Activated CD4-positive, alpha-beta T cell treated with anti-CD3 and anti-CD28 coated beads for 4 hours (primary cell): Measurements from ENCODE around the gene ENOPH1.
A peak's percentile ranks its signal among the peaks of the same experiment; 100 is the strongest.
"Not testable (repeated sequence)": the region's sequence is repeated elsewhere in the genome, so short reads cannot be mapped to it uniquely, and the experiment has no call there.

Source experiments
- DNase-seq, 2 donors: peaks; one replicate each; pipeline ENCODE4 v3.0.0-alpha.2; 2020

The ENOPH1 gene

DNA sequence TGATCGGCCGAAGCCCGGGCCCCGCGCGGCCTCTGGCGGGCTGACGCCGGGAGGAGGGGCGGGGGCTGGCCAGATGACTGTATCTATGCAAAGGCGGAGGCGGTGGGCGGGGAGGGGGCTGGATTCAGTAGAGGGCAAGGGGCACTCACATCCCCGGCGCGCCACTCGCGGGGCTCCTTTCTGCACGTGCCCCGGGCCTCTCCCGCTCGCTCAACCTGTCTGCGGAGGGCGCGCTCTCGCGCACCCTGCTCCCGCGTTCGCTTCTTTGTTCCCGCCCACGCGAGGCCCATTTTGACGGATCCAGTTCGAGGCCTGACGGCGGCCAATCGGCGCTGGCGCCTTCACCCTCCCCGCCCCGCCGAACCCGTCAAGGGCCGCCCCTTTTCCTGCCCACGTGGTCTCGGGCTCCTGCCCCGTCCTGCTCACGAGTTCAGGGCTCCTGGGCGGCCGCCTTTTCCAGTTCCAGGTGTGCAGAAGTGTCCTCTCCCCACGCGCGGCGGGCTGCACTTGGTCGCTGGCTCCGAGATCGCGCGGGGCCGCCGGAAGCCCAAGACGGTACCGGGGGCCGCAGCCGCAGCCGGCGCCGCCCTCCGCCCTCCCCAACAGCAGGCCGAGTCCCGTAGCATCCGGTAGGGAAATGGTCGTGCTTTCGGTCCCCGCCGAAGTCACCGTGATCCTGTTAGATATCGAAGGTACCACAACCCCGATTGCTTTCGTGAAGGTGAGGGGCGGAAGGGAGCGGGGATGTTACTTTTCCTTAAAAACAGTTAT is at the start of gene ENOPH1, which contains the start of gene HNRNPDL:
ENOPH1 (plus strand) TSS at position 398 of the 771 bp plus-strand sequence; CDS start at position 638, 240 bp downstream.
HNRNPDL (minus strand) TSS at position 270 of the 771 bp plus-strand sequence. CDS start 772 bp downstream, outside the sequence.
- peak; percentile 99 for DNase-seq

DNA sequence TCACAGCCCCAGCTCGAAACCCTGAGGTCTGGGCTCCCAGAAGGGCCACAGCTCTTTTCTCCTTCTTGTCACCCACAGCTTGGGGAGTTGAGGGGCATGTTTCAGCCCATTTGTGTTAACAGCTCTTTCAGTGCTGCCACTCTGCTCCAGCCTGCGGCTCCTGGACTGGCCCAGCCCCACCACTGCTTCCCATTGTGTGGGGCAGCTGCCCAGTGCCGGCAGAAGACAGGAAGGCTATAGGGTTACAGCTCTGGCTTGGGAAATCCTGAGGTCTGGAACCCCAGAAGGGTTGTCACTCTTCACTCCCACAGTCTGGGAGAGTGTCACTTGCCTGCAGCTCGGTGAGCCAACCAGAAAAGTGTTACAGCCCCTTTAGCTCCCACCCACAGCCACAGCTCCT is 49.6 kb upstream of the ENOPH1 start:
- DNase-seq = no peak

DNA sequence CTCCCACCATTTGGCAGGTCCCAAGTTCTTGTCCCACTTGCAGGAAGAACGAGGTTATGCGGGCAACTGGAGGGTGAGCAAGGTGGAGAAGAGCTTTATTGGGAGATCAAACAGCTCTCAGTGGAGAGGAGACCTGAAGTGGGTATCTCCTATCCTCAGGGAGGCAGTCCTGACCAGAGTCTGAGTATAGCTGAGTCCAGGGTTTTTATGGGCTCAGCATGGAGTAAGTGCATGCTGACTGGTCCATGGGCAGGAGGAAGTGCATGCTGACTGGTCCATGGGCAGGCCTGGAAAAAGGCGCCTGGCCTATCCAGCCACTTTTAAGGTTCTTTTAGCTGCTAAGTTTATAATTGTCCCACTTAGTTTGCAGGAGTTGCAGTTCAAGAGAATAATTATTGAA is 49.2 kb upstream of the ENOPH1 start:
- no peak for DNase-seq

DNA sequence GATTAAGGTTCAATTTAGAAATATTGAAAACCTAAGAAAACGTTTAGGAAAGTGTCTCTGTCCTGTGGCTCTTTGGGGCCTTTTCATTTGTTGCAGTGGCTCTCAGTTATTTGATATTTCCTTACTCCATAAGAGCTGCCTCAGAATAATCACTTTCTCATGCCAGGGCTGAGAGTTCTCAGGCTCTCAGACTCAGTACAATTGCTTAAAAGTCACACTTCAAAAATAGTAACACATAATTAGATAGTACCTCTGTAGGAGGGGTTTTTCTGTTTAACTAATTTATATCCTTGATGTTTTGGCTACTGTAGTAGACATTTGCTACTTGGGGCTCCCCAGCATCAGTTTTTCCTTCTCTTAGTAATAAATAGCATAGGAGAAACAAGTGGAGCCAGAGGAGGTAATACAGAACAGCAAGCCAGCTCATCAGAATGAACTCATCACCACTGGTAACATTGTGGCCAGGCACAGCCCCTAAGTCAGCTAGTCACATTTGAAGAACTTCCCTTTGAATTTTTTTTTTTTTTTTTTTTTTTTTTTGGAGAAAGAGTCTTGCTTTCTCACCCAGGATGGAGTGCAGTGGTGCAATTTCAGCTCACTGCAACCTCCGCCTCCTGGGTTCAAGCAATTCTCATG is 48.6 kb upstream of the ENOPH1 start:
- DNase-seq = no peak

DNA sequence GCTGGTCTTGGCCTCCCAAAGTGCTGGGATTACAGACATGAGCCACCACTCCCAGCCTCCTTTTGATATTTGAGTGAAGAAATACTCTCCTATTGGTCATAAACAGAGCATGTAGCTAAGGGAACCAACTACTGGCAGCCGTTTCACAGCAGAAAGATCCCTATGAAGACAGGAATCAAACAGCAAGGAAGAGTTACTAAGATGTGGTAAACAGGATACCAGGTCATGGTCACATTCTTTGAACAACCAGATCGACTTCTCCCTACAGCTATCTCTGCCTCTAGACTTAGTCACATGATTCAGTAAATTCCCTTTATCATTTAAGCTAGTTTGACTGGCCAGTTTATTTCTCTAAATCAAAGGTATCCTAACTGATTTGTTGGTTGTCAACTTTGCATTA is 47.6 kb upstream of the ENOPH1 start:
- DNase-seq = no peak

DNA sequence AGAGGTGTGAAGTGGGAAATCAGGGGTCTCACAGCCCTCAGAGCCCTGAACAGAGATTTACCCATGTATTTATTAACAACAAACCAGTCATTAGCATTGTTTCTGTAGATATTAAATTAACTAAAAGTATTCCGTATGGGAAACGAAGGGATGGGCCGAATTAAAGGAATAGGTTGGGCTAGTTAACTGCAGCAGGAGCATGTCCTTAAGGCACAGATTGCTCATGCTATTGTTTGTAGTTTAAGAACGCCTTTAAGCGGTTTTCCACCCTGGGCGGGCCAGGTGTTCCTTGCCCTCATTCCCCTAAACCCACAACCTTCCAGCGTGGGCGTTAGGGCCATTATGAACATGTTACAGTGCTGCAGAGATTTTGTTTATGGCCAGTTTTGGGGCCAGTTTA is 44.1 kb upstream of the ENOPH1 start:
- not testable (repeated sequence) for DNase-seq

DNA sequence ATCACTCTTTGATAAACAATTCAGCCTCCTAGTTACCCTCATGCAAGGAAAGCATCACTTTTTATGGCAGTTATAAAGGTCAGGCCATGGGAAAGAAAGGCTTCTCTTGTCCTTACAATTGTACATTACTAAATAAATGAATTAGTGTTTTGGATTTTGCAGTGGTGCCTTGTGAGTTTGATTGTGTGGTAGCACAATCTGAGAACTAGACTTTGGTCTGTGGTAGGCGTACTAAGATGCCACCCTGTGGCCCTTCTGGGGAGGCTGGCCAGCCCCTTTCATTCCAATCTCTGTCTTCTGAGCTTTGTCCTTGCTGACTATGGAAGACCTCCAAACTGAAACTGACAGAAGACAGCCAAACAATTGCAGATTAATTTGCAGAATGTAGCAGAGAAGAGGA is 42.0 kb upstream of the ENOPH1 start:
- DNase-seq = no peak

DNA sequence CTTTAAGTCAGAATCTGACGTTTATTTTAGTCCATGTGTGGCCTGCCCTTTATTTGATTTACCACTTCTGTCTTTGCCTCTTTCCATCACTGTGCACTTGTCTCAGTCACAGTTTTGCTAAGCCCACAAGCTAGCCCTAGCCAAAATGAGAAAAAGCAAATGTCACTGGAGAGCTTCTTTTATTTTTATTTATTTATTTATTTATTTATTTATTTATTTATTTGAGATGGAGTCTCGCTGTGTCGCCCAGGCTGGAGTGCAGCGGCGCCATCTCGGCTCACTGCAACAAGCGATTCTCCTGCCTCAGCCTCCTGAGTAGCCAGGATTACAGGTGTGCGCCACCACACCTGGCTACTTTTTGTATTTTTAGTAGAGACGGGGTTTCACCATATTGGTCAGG is 40.3 kb upstream of the ENOPH1 start:
- DNase-seq = not testable (repeated sequence)

DNA sequence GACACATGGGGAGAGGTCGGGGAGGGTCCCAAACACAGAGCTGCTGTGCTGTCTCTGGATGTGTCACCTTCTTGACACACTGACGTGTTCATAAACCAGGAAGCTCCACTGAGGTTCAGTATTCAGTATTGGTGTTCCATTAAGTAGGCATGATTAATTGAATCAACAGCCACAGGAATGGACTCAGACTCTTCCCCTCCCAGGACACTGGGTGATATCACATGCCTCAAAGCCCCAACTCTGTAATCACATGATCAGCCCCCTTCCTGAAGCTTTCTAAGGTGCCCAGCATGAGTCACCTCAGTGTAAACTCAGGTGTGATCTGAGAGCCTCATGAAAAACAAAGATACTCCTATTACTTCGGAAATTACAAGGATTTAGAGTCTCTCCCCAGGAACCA is 35.5 kb upstream of the ENOPH1 start:
- no peak for DNase-seq

DNA sequence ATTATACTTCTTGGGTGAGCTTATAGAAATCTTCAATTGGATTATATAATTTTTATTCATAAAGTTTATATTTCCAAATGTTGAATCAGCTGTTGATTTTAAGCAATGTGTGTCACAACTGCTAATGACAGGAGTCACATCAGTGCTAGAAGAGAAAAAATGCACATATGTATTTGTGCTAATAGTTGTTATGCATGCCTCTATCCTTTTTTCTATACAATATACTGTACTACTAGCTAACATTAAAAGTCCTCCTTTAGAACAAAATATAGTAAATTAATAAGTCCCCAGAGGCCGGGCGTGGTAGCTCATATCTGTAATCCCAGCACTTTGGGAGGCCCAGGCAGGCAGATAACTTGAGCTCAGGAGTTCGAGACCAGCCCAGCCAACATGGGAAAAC is 32.9 kb upstream of the ENOPH1 start:
- no peak for DNase-seq

DNA sequence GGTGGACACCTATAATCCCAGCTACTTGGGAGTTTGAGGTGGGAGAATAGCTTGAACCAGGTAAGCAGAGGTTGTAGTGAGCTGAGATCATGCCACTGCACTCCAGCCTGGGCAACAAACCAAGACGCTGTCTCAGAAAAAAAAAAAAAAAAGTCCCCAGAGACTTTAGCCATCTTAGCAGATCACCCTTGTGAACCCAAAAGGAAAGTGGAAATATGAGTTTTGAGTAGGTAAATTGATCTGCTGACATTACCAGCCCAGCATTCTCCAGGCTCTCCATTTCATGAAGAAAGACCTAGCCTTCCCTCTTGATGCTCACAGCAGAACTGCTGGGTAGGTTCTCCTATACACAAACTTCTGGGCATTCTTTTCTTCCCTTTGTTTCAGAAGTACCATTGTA is 32.1 kb upstream of the ENOPH1 start:
- no peak for DNase-seq

DNA sequence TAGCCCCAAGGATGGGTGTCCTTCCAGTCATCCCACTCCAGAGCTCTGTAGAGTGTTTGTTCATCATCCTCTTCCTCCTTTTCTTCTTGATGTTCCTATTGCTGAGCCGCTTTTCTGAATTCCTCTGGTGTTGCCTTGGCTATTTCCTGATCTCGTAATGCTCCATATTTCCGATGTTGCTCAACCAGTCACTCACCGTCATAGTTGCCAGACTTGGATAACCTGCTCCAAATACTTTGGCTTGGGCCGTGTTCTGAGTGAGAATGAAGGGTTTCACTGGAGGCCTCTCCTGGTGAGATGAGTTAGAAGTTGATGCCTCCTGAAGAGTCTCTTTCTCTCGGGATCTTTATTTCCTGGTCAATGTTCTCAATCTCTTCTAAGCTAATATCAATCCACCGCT is 28.8 kb upstream of the ENOPH1 start:
- no peak for DNase-seq

DNA sequence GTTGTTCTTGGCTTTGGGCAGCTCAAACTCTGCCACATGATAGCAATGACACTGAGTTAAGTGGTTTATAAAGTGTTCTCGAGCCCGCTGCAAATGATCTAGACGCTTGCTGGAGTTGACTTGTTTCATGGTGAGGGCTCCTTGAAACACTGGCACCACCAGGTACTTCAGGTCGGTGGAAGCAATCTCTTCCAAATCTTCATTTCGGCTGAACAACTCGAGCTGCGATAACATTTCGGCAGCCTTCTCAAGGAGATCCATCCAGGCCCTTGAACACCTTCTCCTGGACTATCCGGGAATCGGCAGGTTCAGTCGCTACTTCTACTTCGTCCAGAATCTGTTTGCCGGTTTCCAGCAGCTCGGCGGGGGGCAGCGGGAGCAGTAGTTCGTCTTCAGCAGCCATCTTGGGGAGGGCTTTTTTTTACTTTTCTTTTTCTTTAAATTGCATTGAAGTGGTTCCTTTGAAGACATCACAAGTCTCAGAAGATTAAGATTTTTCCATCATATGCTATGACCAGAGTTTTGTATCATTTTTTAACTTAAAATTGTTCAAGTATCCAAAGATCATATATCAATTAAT is 28.1 kb upstream of the ENOPH1 start:
- no peak for DNase-seq

DNA sequence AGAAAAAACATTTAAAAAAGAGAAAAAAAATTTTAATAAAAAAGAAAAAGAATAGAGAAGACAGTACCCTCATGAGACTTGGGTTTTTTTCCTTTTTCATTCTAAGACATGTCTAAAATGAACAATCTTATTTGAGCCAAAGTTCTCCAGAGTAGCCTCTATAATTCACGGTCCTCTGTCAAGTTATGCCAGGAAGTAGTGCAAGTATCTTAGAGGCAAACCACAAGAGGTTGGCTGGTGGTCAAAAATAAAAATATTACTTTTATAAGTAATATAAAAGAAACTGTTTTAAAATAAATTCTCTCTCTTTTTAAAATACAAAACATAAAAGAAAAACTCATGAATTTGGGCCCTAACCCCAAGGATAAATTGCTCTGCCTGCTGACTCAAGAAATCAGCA is 26.7 kb upstream of the ENOPH1 start:
- DNase-seq = no peak

DNA sequence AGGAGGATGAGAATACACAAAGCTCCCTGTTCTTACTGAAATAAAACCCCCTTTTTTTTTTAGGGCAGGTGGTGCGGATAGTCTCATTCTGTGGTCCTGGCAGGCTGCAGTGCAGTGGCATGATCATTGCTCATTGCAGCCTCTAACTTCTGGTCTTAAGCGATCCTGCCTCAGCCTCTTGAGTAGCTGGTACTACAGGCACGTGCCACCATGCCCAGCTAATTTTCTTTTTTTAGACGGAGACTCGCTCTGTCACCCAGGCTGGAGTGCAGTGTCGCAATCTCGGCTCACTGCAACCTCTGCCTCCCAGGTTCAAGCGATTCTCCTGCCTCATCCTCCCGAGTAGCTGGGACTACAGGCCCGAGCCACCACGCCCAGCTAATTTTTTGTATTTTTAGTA is 15.3 kb upstream of the ENOPH1 start:
- not testable (repeated sequence) for DNase-seq

DNA sequence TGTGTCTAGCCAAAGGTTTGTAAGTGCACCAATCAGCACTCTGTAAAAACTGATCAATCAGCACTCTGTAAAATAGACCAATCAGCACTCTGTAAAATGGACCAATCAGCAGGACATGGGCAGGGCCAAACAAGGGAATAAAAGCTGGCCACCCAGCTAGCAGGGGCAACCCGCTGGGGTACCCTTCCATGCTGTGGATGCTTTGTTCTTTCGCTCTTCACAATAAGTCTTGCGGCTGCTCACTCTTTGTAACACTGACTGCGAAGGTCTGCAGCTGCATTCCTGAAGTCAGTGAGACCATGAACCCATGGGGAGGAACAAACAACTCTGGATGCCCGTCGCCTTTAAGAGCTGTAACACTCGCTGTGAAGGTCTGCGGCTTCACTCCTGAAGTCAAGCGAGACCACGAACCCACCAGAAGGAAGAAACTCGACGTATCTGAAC is 14.4 kb upstream of the ENOPH1 start:
- DNase-seq = no peak

DNA sequence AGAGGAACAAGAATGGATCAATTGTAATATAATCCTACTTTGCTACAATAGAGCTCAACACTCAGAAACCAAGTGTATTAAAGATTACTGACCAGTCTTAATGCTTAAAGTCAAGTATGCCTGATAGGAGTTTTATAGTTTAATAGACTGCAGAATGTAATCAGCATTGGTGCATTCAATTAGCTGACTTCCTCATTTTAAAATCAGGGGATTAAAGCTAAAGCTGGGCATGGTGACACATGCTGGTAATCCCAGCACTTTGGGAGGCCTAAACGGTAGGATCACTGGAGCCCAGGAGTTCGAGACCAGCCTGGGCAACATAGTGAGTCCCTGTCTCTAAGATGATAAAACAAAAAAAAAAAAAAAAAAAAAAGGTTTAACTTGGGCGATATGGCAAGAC is 10.9 kb upstream of the ENOPH1 start:
- no peak for DNase-seq

DNA sequence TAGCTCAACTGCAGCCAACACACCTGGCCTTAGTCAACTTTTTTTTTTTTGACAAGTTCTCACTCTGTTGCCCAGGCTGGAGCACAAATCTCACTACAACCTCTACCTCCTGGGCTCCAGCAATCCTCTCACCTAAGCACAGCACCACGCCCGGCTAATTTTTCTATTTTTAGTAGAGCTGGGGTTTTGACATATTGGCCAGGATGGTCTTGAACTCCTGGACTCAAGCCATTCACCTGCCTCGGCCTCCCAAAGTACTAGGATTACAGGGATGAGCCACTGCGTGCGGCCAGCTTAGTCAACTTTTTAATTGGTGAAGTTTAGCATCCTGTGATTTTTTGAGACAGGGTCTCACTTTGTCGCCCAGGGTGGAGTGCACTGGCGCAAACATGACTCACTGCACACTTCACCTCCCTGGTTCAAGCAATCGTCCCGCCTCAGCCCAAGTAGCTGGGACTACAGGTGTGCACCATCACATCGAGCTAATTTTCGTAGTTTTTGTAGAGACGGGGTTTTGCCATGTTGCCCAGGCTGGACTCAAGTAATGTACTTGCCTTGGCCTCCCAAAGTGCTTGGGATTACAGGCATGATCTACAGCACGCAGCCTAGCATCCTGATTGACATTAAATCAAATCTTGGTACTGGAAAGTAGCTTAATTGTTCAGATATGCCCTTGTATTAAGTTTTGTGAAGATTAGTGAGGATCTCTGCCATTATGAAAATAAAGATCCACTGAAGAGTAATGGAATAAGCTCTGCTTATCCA is 8.4 kb upstream of the ENOPH1 start:
- DNase-seq = no peak

DNA sequence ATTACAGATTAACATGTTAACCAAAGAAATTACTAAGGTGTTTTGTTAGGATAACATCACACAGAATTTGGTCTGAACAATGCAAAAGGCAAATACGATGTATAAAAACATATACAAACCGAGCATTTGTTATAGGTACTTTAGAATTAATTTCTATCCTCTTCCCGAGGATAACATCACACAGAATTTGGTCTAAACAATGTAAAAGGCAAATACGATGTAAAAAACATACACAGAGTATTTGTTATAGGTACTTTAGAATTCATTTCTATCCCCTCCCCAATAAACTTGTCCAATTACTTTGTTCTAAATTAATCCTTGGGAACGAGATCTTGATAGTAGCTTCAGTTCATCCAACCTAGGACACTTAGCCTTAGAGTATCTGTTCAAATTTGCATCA is 7.8 kb upstream of the ENOPH1 start:
- DNase-seq = no peak

DNA sequence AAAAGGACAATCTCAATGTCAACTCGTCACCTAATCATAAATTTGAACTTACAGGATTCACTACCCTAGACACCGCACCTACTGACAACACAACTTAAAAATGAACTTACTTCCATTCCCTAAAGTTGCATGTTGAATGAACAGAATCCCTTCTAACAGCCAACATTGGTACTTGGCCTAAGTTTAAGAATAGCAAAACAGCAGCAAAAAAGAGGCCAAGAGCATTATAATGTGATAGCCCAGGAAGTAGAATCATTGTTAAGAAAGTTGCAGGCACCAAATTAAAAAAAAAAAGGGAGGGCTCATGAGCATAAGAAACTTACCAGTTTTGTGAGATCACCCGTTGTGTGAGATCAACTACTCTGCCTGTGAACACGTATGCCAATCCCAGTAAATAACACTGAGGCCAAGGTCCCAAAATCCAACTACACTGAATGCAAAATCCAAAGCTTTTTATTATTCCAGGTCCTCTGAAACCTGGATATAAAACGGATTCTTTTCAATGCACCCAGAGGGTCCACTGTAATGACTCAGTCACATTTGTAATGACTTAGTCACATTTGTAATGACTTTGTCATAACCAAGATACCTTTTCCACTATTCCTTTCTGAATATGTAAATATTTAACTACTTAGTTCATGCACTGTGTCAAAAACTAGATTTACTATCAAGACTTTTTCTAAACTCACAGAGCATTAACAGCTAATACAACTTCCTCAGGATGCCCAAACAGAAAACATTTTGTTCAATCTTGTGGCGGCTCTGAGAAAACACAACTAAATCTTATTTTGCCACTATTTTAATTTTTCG is 6.9 kb upstream of the ENOPH1 start:
- no peak for DNase-seq

DNA sequence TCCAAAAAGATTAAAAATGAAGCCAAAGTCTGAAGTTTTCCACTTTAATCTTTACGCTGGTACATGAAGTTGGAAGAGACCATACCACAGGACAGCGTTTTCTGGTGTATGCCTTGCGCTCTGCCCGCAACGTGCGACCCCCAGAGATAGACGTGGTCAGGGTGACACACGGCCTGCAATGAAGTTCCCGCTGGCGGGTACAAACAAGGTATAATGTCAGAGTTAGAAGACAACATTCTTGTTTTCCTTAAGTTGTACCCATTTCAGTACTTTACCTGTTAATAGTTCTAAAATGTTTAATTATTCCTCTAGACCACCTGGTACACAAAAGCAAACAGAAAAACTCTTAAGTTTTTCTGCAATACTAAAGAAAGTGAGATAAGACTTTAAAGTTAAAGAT is 4.9 kb upstream of the ENOPH1 start:
- no peak for DNase-seq

DNA sequence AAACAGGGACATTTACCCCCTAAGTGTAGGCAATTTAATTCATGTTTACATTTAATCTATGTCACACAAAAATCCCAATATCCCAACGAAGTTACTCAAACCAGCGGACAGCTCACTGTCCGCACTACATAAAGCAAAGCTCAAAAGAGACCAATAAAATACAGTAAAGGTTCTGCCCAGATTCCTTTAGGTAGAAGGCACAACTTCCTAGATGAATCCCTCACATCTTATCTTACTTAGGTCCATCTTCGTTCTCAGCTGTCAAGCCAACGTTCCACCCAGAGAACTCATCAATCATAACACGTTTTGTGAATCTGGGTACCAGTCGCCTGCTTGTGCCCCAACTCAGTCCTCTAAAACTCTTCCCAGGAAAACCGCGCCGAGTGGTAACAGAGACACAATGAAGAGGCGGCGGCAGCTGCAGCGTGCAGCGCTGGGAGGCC is 1.8 kb upstream of the ENOPH1 start:
- DNase-seq = no peak
